GM23338 (cell line): Measurements from ENCODE around the gene NEUROD1. TPM values are rescaled to one million over a fixed set of nuclear protein-coding genes. Genes with fewer than 3 reads are reported as not detected.
A peak's percentile ranks its signal among the peaks of the same experiment; 100 is the strongest.

Experiments used
- ATAC-seq: fragments of 200-7000 bp; cut with Tn5 transposase; 3 replicates; pipeline ENCODE4 v1.9.1; 2020
- DNase-seq: peaks from one replicate; pipeline ENCODE4 v3.0.0-alpha.2; 2015; ENCODE audit warnings: low spot score
- H2AFZ ChIP-seq: fragments of 200-600 bp; sonication (generic); 2 replicates; pipeline ENCODE4 v1.8.0; 2016; ENCODE audit warnings: antibody characterized with exemption, mild to moderate bottlenecking, moderate library complexity
- H3F3A ChIP-seq: fragments of 200-600 bp; sonication (generic); replicated peaks from 2 replicates; pipeline ENCODE4 v1.8.0; 2017; ENCODE audit warnings: antibody characterized with exemption, mixed run types, low read depth
- H3K27ac ChIP-seq: fragments of 200-600 bp; sonication (generic); 2 replicates; pipeline ENCODE4 v1.6.1; 2016; ENCODE audit warnings: low read depth
- H3K27me3 ChIP-seq: fragments of 200-600 bp; sonication (generic); 2 replicates; pipeline ENCODE4 v1.8.0; 2016; ENCODE audit warnings: mild to moderate bottlenecking, mixed run types, moderate library complexity; ENCODE audit not compliant: insufficient read depth
- H3K36me3 ChIP-seq: fragments of 200-600 bp; sonication (generic); 2 replicates; pipeline ENCODE4 v1.8.0; 2016; ENCODE audit warnings: mild to moderate bottlenecking; ENCODE audit not compliant: insufficient read depth
- H3K4me1 ChIP-seq: fragments of 200-600 bp; sonication (generic); 2 replicates; pipeline ENCODE4 v1.8.0; 2016; ENCODE audit warnings: mild to moderate bottlenecking, moderate library complexity; ENCODE audit not compliant: insufficient read depth
- H3K4me2 ChIP-seq: fragments of 200-600 bp; sonication (generic); 2 replicates; pipeline ENCODE4 v1.7.1; 2017; ENCODE audit warnings: mixed run types
- H3K4me3 ChIP-seq: fragments of 200-600 bp; sonication (generic); 2 replicates; pipeline ENCODE4 v1.6.1; 2016; ENCODE audit warnings: mixed run types
- H3K79me2 ChIP-seq: fragments of 200-600 bp; sonication (generic); replicated peaks from 2 replicates; pipeline ENCODE4 v1.8.0; 2017; ENCODE audit warnings: mild to moderate bottlenecking; ENCODE audit not compliant: insufficient read depth
- H3K9me2 ChIP-seq: fragments of 200-600 bp; sonication (generic); 2 replicates; pipeline ENCODE4 v1.8.0; 2017; ENCODE audit not compliant: insufficient read depth
- H4K20me1 ChIP-seq: fragments of 200-600 bp; sonication (generic); replicated peaks from 2 replicates; pipeline ENCODE4 v1.8.0; 2017; ENCODE audit warnings: mild to moderate bottlenecking; ENCODE audit not compliant: insufficient read depth
- H3K27ac Mint-ChIP-seq: 2 replicates; pipeline ENCODE4 v1.8.0; 2020; ENCODE audit warnings: inconsistent platforms, mild to moderate bottlenecking, moderate library complexity, mixed read lengths
- H3K27me3 Mint-ChIP-seq: 3 replicates; pipeline ENCODE4 v1.8.0; 2022; ENCODE audit warnings: low read depth, mild to moderate bottlenecking, moderate library complexity, mixed read lengths, inconsistent platforms; ENCODE audit not compliant: insufficient read depth, poor library complexity
- H3K36me3 Mint-ChIP-seq: 3 replicates; pipeline ENCODE4 v1.8.0; 2021; ENCODE audit warnings: low read depth, mild to moderate bottlenecking, inconsistent platforms, moderate library complexity, mixed read lengths
- H3K4me1 Mint-ChIP-seq: 3 replicates; pipeline ENCODE4 v1.8.0; 2020; ENCODE audit warnings: mild to moderate bottlenecking, inconsistent platforms, mixed read lengths
- H3K4me3 Mint-ChIP-seq: 3 replicates; pipeline ENCODE4 v1.8.0; 2021; ENCODE audit warnings: moderate library complexity, mild to moderate bottlenecking, inconsistent platforms, mixed read lengths
- H3K9me3 Mint-ChIP-seq: 3 replicates; pipeline ENCODE4 v1.8.0; 2020; ENCODE audit warnings: moderate library complexity, mild to moderate bottlenecking, inconsistent platforms, mixed read lengths
- CREB1 ChIP-seq: fragments of 250-450 bp; sonication (Bioruptor Pico); IDR thresholded peaks from 2 replicates; pipeline ENCODE4 v1.5.0; 2020; ENCODE audit warnings: low read depth, mild to moderate bottlenecking, moderate library complexity
- CTCF ChIP-seq, 2 experiments: fragments of 200-600 bp in 1 of 2; sonication (generic) in 1 of 2; conservative IDR thresholded peaks; 2 replicates each; pipeline versions ENCODE4 v1.5.1 to v1.6.1; 2016 to 2017; ENCODE audit warnings: antibody characterized with exemption in 2 of 2, low read depth in 2 of 2, mild to moderate bottlenecking in 2 of 2, moderate library complexity in 1 of 2
- ETS1 ChIP-seq: IDR thresholded peaks from 2 replicates; pipeline ENCODE4 v1.6.1; 2016; ENCODE audit warnings: antibody characterized with exemption
- EZH2 ChIP-seq: fragments of 200-600 bp; sonication (generic); IDR thresholded peaks from one replicate; pipeline ENCODE4 v1.8.0; 2017; ENCODE audit warnings: antibody characterized with exemption, mild to moderate bottlenecking, low read depth; ENCODE audit not compliant: unreplicated experiment
- EZH2phosphoT487 ChIP-seq: fragments of 200-600 bp; sonication (generic); IDR thresholded peaks from one replicate; pipeline ENCODE4 v1.8.1; 2018; ENCODE audit warnings: antibody characterized with exemption; ENCODE audit not compliant: unreplicated experiment
- JUNB ChIP-seq: IDR thresholded peaks from one replicate; pipeline ENCODE4 v1.6.1; 2016; ENCODE audit warnings: antibody characterized with exemption; ENCODE audit not compliant: unreplicated experiment
- NANOG ChIP-seq: IDR thresholded peaks from 2 replicates; pipeline ENCODE4 v1.6.1; 2016; ENCODE audit warnings: antibody characterized with exemption, borderline replicate concordance
- POLR2AphosphoS5 ChIP-seq: IDR thresholded peaks from 2 replicates; pipeline ENCODE4 v1.6.1; 2016; ENCODE audit warnings: antibody characterized with exemption, low read depth
- REST ChIP-seq: IDR thresholded peaks from one replicate; pipeline ENCODE4 v1.6.1; 2018; ENCODE audit warnings: antibody characterized with exemption; ENCODE audit not compliant: unreplicated experiment
- STAT1 ChIP-seq: IDR thresholded peaks from one replicate; pipeline ENCODE4 v1.6.1; 2016; ENCODE audit warnings: antibody characterized with exemption; ENCODE audit not compliant: unreplicated experiment
- ZNF114 ChIP-seq: fragments of 250-450 bp; sonication (Bioruptor Pico); IDR thresholded peaks from 2 replicates; pipeline ENCODE4 v1.5.0; 2020; ENCODE audit warnings: mild to moderate bottlenecking, moderate library complexity
- ZNF331 ChIP-seq: fragments of 250-450 bp; sonication (Bioruptor Pico); IDR thresholded peaks from 2 replicates; pipeline ENCODE4 v1.5.0; 2020; ENCODE audit warnings: low read depth, mild to moderate bottlenecking, moderate library complexity
- ZNF462 ChIP-seq: fragments of 250-450 bp; sonication (Bioruptor Pico); IDR thresholded peaks from 2 replicates; pipeline ENCODE4 v1.5.0; 2020; ENCODE audit warnings: mild to moderate bottlenecking, moderate library complexity
- polyA plus RNA-seq: library from polyadenylated mRNA; unstranded; fragments of >200 nt; fragmentation: Nextera tagmentation; extraction: Ambion mirVana; gene quantifications from 2 replicates; pipeline ENCODE4 v1.2.1, GENCODE V29; 2016
- total RNA-seq: library from RNA; depleted of rRNA; stranded (reverse); fragments of >200 nt; shearing (Covaris generic); gene quantifications from 2 replicates; pipeline ENCODE4 v1.2.3, GENCODE V29; 2014

NEUROD1 gene
- total and polyA plus RNA-seq, 2 experiments from 2014 or later = not detected

- no peak overlapping the region for H3K27ac ChIP-seq
- H3K9me3 Mint-ChIP-seq = no peaks in the 10 kb centered on the region; the same call in 2 of the 3 replicates
- H3K4me1 Mint-ChIP-seq = peaks cover 63% of the 10 kb centered on the region
- H3K36me3 Mint-ChIP-seq = no peaks in the 10 kb centered on the region; the same call in 2 of the 3 replicates
- peaks cover 100% of the 10 kb centered on the region for H3K27me3 ChIP-seq
- peaks cover 11% of the 10 kb centered on the region; the same call in 1 of the 2 replicates for H3F3A ChIP-seq
- no peaks in the 10 kb centered on the region for H3K9me2 ChIP-seq
- H2AFZ ChIP-seq = peak overlapping the region; percentile 84
- DNase-seq (peak; percentile 34), ATAC-seq (peak; percentile 2)
- peaks cover 96% of the 10 kb centered on the region for H3K27me3 Mint-ChIP-seq
- no peaks in the 10 kb centered on the region for H3K79me2 ChIP-seq
- TF ChIP-seq EZH2phosphoT487 (peak; percentile 23), ZNF331 (CRISPR knock-in tag) (no peak), REST (no peak), ZNF462 (no peak), JUNB (no peak), STAT1 (no peak), NANOG (no peak), CREB1 (CRISPR knock-in tag) (no peak), ZNF114 (CRISPR knock-in tag) (no peak), EZH2 (peak; percentile 89), ETS1 (no peak), CTCF (conservative IDR thresholded peaks at IDR 0.05; ENCODE audit: low read depth in 2 of 2) (no peak), POLR2AphosphoS5 (no peak)
- peaks cover 31% of the 10 kb centered on the region for H4K20me1 ChIP-seq
- H3K36me3 ChIP-seq = no peaks in the 10 kb centered on the region
- peak overlapping the region; percentile 88 for H3K4me2 ChIP-seq
- no peak overlapping the region for H3K27ac Mint-ChIP-seq
- peaks cover 61% of the 10 kb centered on the region for H3K4me1 ChIP-seq
- peak overlapping the region; percentile 65 for H3K4me3 ChIP-seq
- H3K4me3 Mint-ChIP-seq = peak overlapping the region; percentile 76
These were observed 2.6 kb upstream of the NEUROD1 start for GRCh38 chr2:181682795-181683517.
